H1 (cell line): ENCODE results near the gene IL31. TPM values are rescaled to one million over a fixed set of nuclear protein-coding genes. Genes with fewer than 3 reads are reported as not detected.

ENCODE experiments used
- BRCA1 ChIP-seq: IDR thresholded peaks from 2 replicates; pipeline ENCODE4 v1.6.1; 2012; ENCODE audit warnings: low read depth, low read length, improper control_type of control experiment
- CBX5 ChIP-seq: fragments of 300-800, 300-1000 bp; sonication (generic); IDR thresholded peaks from 2 replicates; pipeline ENCODE4 v1.7.1; 2016; ENCODE audit warnings: antibody characterized with exemption, low read length, low read depth
- CBX8 ChIP-seq: fragments of 300-800, 300-1000 bp; sonication (generic); IDR thresholded peaks from 2 replicates; pipeline ENCODE4 v1.7.1; 2016; ENCODE audit warnings: low read depth, low read length, borderline replicate concordance
- CHD2 ChIP-seq: IDR thresholded peaks from 2 replicates; pipeline ENCODE4 v1.6.1; 2012; ENCODE audit warnings: low read length, improper control_type of control experiment
- CREB1 ChIP-seq: IDR thresholded peaks from 2 replicates; pipeline ENCODE4 v1.6.1; 2012; ENCODE audit warnings: inconsistent platforms
- EP300 ChIP-seq, 2 experiments: IDR thresholded peaks; 1 replicate in 1 of 2; 2 replicates in 1 of 2; pipeline ENCODE4 v1.6.1; 2011 to 2012; ENCODE audit warnings: low read depth in 2 of 2, low read length in 2 of 2, mild to moderate bottlenecking in 2 of 2, borderline replicate concordance in 1 of 2, inconsistent platforms in 1 of 2, moderate library complexity in 1 of 2
- GABPA ChIP-seq: IDR thresholded peaks from 2 replicates; pipeline ENCODE4 v1.6.1; 2011; ENCODE audit warnings: mild to moderate bottlenecking, low read length, moderate library complexity, borderline replicate concordance; ENCODE audit not compliant: insufficient read depth
- HDAC6 ChIP-seq: IDR thresholded peaks from one replicate; pipeline ENCODE4 v1.7.1; 2012; ENCODE audit warnings: low read depth, mild to moderate bottlenecking, inconsistent platforms, low read length, moderate library complexity
- JUN ChIP-seq: IDR thresholded peaks from 2 replicates; pipeline ENCODE4 v1.6.1; 2011; ENCODE audit warnings: low read depth, mild to moderate bottlenecking, improper control_type of control experiment, low read length
- NANOG ChIP-seq: IDR thresholded peaks from 2 replicates; pipeline ENCODE4 v1.6.1; 2011; ENCODE audit warnings: low read length, low read depth, mild to moderate bottlenecking, inconsistent platforms; ENCODE audit not compliant: insufficient read depth, poor library complexity, severe bottlenecking
- POU5F1 ChIP-seq: IDR thresholded peaks from 2 replicates; pipeline ENCODE4 v1.6.1; 2011; ENCODE audit warnings: low read depth, mild to moderate bottlenecking, low read length, moderate library complexity
- RFX5 ChIP-seq: IDR thresholded peaks from 2 replicates; pipeline ENCODE4 v1.6.1; 2011; ENCODE audit warnings: low read depth, low read length, improper control_type of control experiment, borderline replicate concordance
- RNF2 ChIP-seq: fragments of 200-900, 300-1000 bp; sonication (generic); IDR thresholded peaks from 2 replicates; pipeline ENCODE4 v1.7.1; 2016; ENCODE audit warnings: borderline replicate concordance, low read depth, mild to moderate bottlenecking, antibody characterized with exemption, low read length; ENCODE audit not compliant: poor library complexity, severe bottlenecking; ENCODE audit errors: missing control alignments
- SAP30 ChIP-seq: fragments of 300-600 bp; sonication (generic); IDR thresholded peaks from 2 replicates; pipeline ENCODE4 v1.7.1; 2012; ENCODE audit warnings: low read length, moderate library complexity, mild to moderate bottlenecking, inconsistent platforms; ENCODE audit not compliant: insufficient read depth, insufficient replicate concordance
- SP1 ChIP-seq: IDR thresholded peaks from 2 replicates; pipeline ENCODE4 v1.6.1; 2011; ENCODE audit warnings: low read depth, low read length
- SUZ12 ChIP-seq: fragments of 200-600 bp; sonication (generic); IDR thresholded peaks from 2 replicates; pipeline ENCODE4 v1.6.1; 2012; ENCODE audit warnings: mild to moderate bottlenecking, inconsistent platforms, low read length, moderate library complexity, mixed read lengths
- TAF7 ChIP-seq: optimal IDR thresholded peaks from 2 replicates; pipeline ENCODE3; 2011; ENCODE audit warnings: low read depth, mild to moderate bottlenecking, inconsistent platforms, low read length, moderate library complexity, borderline replicate concordance
- polyA plus RNA-seq, 7 experiments: library from polyadenylated mRNA; depleted of rRNA in 3 of 7; stranded (reverse) in 5 of 7; unstranded in 2 of 7; fragments of >200 nt in 5 of 7; fragments of 200-250 nt in 2 of 7; gene quantifications; 1 replicate in 5 of 7; 2 replicates in 1 of 7; 4 replicates in 1 of 7; pipeline versions ENCODE4 v1.2.1 to v1.2.3, GENCODE V29; 2011 to 2013; ENCODE audit warnings: missing spikeins in 2 of 7, mixed read lengths in 2 of 7
- total RNA-seq: library from RNA; stranded (reverse); fragmentation: NEBNext Ultra II Directional; extraction: Animal tissue kit (Norgen Biotek cat#: 25700); gene quantifications from 2 replicates; pipeline ENCODE4 v1.2.1, GENCODE V29; 2021
- TF ChIP-seq, protein P1 (sequence below): IDR thresholded peaks from 2 replicates; pipeline ENCODE4 v1.6.1; 2012; ENCODE audit warnings: low read length, inconsistent platforms
- TF ChIP-seq, protein P2 (sequence below): IDR thresholded peaks from 2 replicates; pipeline ENCODE4 v1.6.1; 2012; ENCODE audit warnings: inconsistent platforms
- TF ChIP-seq, protein P3 (sequence below): IDR thresholded peaks from 2 replicates; pipeline ENCODE4 v1.6.1; 2011; ENCODE audit warnings: low read depth, mild to moderate bottlenecking, low read length; ENCODE audit not compliant: insufficient read depth

IL31 gene
- total and polyA plus RNA-seq, 2 of the 8 experiments (the other 6 are each of a cell fraction or from before 2014, with no cell fraction given): not detected

DNA sequence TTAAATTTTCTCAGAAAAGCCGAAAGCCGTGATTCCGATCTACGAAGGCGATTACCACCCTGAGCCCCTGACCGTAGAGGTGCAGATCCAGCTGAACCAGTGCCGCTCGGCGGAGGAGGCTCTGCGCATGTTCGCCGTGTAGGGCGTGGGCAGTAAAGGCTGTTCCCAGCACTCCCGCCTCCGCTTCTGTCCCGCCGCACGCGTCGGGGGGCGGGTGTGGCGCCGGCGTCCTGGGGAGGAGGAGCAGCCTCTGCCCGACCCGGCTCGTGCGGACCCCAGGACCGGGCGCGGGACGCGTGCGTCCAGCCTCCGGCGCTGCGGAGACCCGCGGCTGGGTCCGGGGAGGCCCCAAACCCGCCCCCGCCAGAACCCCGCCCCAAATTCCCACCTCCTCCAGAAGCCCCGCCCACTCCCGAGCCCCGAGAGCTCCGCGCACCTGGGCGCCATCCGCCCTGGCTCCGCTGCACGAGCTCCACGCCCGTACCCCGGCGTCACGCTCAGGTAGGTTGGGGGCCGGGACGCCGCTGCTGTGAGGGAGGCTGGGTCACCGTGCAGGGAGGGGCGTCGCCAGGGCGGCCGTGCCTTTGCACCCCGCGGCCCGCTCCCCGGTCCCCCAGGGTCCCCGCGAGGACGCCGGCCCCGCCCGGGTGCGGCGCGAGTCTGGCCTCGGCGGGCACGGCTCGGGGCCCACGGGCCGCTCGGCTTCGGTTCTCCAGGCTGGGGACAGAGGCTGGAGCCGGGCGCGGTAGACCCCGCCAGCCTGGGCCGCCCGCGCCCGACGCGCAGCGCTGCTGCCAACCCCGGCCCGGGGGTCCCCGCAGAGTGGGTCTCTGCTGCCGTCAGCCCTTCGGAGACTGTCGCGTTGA is 29.5 kb upstream of the IL31 start, which contains the start of gene B3GNT4 (continued):
- TF ChIP-seq, protein P1, sequence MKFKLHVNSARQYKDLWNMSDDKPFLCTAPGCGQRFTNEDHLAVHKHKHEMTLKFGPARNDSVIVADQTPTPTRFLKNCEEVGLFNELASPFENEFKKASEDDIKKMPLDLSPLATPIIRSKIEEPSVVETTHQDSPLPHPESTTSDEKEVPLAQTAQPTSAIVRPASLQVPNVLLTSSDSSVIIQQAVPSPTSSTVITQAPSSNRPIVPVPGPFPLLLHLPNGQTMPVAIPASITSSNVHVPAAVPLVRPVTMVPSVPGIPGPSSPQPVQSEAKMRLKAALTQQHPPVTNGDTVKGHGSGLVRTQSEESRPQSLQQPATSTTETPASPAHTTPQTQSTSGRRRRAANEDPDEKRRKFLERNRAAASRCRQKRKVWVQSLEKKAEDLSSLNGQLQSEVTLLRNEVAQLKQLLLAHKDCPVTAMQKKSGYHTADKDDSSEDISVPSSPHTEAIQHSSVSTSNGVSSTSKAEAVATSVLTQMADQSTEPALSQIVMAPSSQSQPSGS: no peak
- TF ChIP-seq, protein P2, sequence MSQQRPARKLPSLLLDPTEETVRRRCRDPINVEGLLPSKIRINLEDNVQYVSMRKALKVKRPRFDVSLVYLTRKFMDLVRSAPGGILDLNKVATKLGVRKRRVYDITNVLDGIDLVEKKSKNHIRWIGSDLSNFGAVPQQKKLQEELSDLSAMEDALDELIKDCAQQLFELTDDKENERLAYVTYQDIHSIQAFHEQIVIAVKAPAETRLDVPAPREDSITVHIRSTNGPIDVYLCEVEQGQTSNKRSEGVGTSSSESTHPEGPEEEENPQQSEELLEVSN: peak; percentile 84
- TF ChIP-seq HDAC6 (no peak), RNF2 (no peak), CBX5 (no peak), JUN (no peak), SUZ12 (no peak), TAF7 (no peak), NANOG (no peak), POU5F1 (no peak), RFX5 (no peak), SAP30 (no peak), CHD2 (no peak), EP300 (IDR thresholded peaks at IDR 0.05; ENCODE audit: borderline replicate concordance in 1 of 2, low read depth in 2 of 2, low read length in 2 of 2) (peak in 1 of 2 experiments; percentile 42; a peak in 1 of 3 replicates), CREB1 (no peak), GABPA (no peak), SP1 (no peak), CBX8 (no peak), BRCA1 (no peak)
- TF ChIP-seq, protein P3, sequence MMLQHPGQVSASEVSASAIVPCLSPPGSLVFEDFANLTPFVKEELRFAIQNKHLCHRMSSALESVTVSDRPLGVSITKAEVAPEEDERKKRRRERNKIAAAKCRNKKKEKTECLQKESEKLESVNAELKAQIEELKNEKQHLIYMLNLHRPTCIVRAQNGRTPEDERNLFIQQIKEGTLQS: no peak
